ENCODE results near the gene MAP1LC3C. TPM values are rescaled to one million over a fixed set of nuclear protein-coding genes. Genes with fewer than 3 reads are reported as not detected.

The MAP1LC3C gene
- total and polyA plus RNA-seq, 9 of the 15 experiments (the other 6 are each of a cell fraction or from before 2014, with no cell fraction given) = not detected

DNA sequence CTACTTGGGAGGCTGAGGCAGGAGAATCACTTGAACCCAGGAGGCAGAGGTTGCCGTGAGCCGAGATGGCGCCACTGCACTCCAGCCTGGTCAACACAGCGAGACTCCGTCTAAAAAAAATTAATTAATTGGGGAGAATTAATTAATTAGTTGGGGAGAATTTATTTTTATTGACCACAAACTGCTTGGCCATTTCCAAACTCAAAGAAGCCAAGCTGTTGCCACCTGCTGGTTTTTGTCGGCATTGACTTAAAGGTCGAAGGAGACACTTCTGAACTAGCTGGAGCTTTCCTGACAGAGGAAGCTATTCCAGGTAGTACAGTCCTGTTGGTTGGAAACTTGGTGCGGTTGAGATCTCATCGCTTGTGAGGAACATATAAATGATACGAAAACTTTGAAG, 13.1 kb downstream of the MAP1LC3C start:
- H4K20me1 ChIP-seq (replicated peaks; ENCODE audit: control insufficient read depth, insufficient read depth, low read length) = no peaks in the 10 kb centered on the region
- no peak overlapping the region for H3K27ac ChIP-seq (ENCODE audit: extremely low read depth, low read depth, low read length)
- H3K4me2 ChIP-seq (ENCODE audit: insufficient read depth, low read length) = no peak overlapping the region
- in situ Hi-C loops (cut with MboI) (loop anchor here (5.0 to 25.0 kb wide), 2 partner anchors 88 to 373 kb away; no protein-coding TSS in a partner anchor), intact Hi-C loops (cut with micrococcal nuclease) (loop anchor here (1.0 to 2.0 kb wide), 2 partner anchors 89 to 375 kb away; no protein-coding TSS in a partner anchor)
- no peak overlapping the region for H2AFZ ChIP-seq (ENCODE audit: low read depth, low read length)
- H3K27me3 ChIP-seq (ENCODE audit: control insufficient read depth in 2 of 2, insufficient read depth in 2 of 2, low read length in 2 of 2) = peaks cover 20 to 25% of the 10 kb centered on the region in 2 experiments
- no peak overlapping the region for H3K4me3 ChIP-seq
- ChIA-PET CTCF (ENCODE audit: low intra/inter-chr PET ratio) (interaction anchor here (1.2 to 2.1 kb wide), 2 partner anchors 89 to 455 kb away, joined by 5 to 22 read pairs; no protein-coding TSS in a partner anchor), POLR2A (interaction anchor here (1.3 kb wide), 1 partner anchor 27 kb away, joined by 3 read pairs; no protein-coding TSS in a partner anchor)
- WGBS (ENCODE audit: insufficient coverage, low coverage, missing lambda C conversion rate) = 2% methylated on average over 10 of the region's 10 CpGs
- no peaks in the 10 kb centered on the region for H3K9me3 ChIP-seq (replicated peaks; ENCODE audit: control insufficient read depth, insufficient read depth, low read depth, low read length)
- peak; percentile 88 for FAIRE-seq
- BruUV-seq (replicated peaks) = no TSS peak
- DNase-seq (ENCODE audit: extremely low read depth in 1 of 4, low spot score in 3 of 4) = peak; percentile 42 to 70 (median 50)
- no peaks in the 10 kb centered on the region for H3K36me3 ChIP-seq (ENCODE audit: control insufficient read depth, insufficient read depth, low read length)
- H3K4me1 ChIP-seq (replicated peaks in 1 of 2; ENCODE audit: control insufficient read depth in 2 of 2, insufficient read depth in 2 of 2, low read length in 2 of 2) = no peaks in the 10 kb centered on the region; a peak in 1 of 5 replicates
- no peaks in the 10 kb centered on the region for H3K79me2 ChIP-seq (ENCODE audit: control insufficient read depth, insufficient read depth, low read length)
- H3K9ac ChIP-seq (ENCODE audit: insufficient read depth in 1 of 2, low read depth in 2 of 2, low read length in 2 of 2) = no peak overlapping the region
- H3K9me1 ChIP-seq (ENCODE audit: control insufficient read depth, insufficient read depth, low read length) = no peaks in the 10 kb centered on the region
- peak; percentile 82 for ATAC-seq
- TF ChIP-seq REST (IDR thresholded peaks at IDR 0.05; ENCODE audit: borderline replicate concordance) = peak; percentile 39; the same call in 1 of the 2 replicates
- no peak for TF ChIP-seq REST (CRISPR knock-in tag; IDR thresholded peaks at IDR 0.05; ENCODE audit: low read depth)
- TF ChIP-seq POLR3A (IDR thresholded peaks at IDR 0.05; ENCODE audit: borderline replicate concordance, extremely low read depth, insufficient read depth, insufficient read length) = no peak
- no peak for TF ChIP-seq BDP1 (IDR thresholded peaks at IDR 0.05; ENCODE audit: insufficient read depth, insufficient read length)
- TF ChIP-seq ESRRB (CRISPR knock-in tag; IDR thresholded peaks at IDR 0.05; ENCODE audit: borderline replicate concordance) = no peak
- TF ChIP-seq RAD21 (CRISPR knock-in tag; conservative IDR thresholded peaks at IDR 0.05 in 1 of 2, IDR thresholded peaks at IDR 0.05 in 1 of 2) = peak; percentile 48 to 72; a peak in 3 of 4 replicates
- TF ChIP-seq XRCC5 (IDR thresholded peaks at IDR 0.05; ENCODE audit: low read depth, low read length) = 0 out of 2 replicates have a peak, but pooled peaks have one; percentile 28
- no peak for TF ChIP-seq ZNF551 (CRISPR knock-in tag; IDR thresholded peaks at IDR 0.05)
- peak; percentile 62; the same call in 1 of the 2 replicates for TF ChIP-seq SMC3 (conservative IDR thresholded peaks at IDR 0.05; ENCODE audit: insufficient read depth, low read depth, low read length)
- TF ChIP-seq ZZZ3 (IDR thresholded peaks at IDR 0.05) = no peak
- TF ChIP-seq DEAF1 (CRISPR knock-in tag; IDR thresholded peaks at IDR 0.05) = peak; percentile 23; the same call in 1 of the 2 replicates
